ENCODE results near the gene SESN3.
"Not testable (repeated sequence)": the region's sequence is repeated elsewhere in the genome, so short reads cannot be mapped to it uniquely, and the experiment has no call there.

SESN3 gene

GRCh38 chr11:95218149-95218548, 12.9 kb downstream of the SESN3 start:
- DNase-seq, result no peak

DNA sequence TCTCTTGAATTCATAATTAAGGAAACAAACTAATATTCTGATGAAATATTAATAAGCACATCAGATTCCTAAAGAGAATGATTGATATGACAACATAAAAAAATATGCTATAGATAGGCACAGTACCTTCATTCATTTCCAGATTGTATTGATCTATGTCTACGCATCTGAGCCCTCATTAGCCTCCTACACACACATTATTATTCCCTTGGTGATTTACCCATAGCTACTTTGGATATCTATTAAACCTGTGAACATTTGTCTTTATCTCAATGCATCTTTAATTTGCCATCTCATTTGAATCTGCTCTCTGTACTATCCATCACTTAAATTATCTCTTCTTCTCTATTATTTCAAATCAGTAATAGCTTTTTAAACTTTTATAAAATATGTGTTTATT, 18.4 kb downstream of the SESN3 start:
- no peak for DNase-seq

DNA sequence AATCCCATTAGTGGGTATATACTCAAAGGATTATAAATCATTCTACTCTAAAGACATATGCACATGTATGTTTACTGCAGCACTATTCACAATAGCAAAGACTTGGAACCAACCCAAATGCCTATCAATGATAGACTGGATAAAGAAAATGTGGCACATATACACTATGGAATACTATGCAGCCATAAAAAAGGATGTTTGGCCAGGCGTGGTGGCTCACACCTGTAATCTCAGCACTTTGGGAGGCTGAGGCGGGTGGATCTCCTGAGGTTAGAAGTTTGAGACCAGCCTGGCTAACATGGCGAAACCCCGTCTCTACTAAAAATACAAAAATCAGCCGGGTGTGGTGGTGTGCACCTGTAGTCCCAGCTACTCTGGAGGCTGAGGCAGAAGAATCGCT, 21.5 kb downstream of the SESN3 start:
- DNase-seq, result not testable (repeated sequence)

DNA sequence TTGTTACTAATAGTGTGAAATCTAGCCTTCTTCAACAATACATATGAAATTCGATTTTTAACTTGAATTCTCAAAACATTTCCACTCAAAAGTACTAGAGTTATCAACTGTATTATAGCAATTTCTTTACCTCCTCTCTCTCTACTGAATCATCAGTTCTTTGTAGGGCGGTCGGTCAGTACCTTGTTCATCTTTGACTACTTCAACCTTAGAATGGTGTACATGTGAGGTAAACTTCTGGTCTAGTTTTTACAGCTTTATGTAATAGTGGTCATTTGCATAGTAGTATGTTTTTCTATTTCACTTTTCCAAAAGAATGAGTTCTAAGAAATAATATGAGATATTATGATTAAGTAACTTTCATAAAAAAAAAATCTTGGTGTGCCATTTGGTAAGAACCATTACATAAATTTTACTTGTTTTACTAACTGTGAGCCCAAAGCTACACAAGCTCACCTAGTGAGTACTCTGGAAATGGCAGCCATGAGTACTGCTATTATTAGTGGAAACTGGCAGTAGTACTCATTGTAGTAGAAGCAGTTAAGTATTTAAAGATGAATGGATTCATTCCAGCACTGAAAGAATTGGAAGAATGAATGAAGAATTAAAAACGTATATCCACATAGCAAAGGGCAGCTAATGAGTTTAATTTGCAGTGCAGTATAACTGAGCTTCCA, 30.1 kb downstream of the SESN3 start:
- no peak for DNase-seq

GRCh38 chr11:95195831-95196230, 35.2 kb downstream of the SESN3 start:
- DNase-seq, result no peak

GRCh38 chr11:95193541-95193940, 37.5 kb downstream of the SESN3 start:
- DNase-seq, result no peak

- DNase-seq, result no peak
Measured at GRCh38 chr11:95192717-95193116, 38.3 kb downstream of the SESN3 start.

DNA sequence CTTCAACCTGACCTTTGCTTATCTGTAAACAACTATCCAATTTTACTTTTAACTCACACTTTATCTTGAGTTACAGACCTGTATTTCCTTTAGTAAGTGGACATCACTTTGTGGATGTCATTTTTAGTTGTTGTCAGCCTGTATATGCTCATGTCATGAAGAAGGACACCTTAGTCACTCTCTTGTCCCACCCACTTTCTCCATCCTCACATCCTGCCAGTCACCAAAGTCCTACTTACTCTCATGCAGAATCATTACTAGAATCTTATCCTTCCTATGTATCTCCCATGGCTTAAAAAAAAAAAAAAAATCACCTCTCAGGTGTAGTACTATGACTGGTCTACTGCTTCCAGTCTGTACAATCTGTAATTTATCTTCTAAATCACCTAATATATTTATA, 43.3 kb downstream of the SESN3 start:
- no peak for DNase-seq

DNA sequence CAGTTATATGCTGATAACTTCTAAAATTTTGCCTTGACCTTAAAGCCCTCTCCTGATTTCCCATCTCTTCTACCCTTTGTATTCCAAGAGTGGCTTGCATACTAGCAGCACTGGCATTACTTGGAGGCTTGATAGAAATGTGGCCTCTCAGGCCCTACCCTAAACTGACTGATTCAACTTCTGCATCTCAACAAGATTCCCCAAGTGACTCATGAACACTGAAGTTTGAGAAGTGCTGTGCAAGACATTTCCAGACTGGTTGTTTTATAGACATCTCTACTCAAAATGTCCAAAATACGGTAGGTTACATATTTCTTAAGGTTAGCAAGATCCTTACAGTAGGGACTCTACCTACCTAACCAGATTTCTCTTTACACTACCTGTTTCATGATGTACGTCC, 48.6 kb downstream of the SESN3 start:
- no peak for DNase-seq

DNA sequence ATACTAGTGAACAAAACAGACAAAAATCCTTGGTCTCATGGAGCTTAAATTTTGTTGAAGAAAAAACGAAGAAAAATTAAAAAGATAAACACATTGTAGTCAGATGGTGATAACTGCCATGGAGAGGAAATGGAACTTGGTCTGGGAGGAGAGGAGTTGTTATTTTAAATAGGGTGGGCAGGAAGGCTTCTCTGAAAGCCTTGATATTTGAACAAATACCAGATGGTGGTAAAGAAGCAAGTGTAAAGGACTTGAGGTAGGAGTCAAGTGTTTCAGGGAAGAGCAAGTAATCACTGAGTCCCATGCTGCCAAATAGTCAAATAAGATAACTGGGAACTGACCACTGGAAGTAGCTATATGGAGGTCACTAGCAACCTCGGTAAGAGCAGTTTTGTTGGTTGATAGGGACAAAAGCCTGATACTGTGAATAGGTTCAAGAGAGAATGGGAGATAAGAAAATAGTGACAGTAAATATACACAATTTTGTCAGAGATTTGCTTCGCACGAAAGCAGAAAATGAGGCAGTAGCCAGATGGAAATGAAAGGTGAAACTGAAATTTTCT, 55.1 kb downstream of the SESN3 start:
- DNase-seq, result no peak

DNA sequence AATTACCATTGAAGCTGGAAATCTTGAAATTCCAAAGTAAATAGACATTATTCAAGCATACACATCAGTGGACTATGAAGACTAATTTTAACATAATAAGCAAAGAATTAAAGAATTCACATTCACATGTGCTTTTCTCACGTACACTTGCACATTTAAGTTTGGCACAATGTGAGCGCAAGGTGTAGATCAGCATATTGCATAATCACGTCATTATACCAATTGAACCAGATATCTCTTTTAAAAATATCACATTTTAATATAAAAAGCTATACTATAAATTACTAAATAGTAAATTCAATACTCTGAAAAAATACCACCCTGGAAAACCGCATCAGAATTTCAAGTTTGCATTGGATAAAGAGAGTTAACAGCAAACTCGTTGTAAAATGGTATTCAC, 60.7 kb downstream of the SESN3 start:
- DNase-seq, result no peak

GRCh38 chr11:95166781-95167180, 64.2 kb downstream of the SESN3 start:
- no peak for DNase-seq

GRCh38 chr11:95165638-95166037, 65.4 kb downstream of the SESN3 start:
- DNase-seq, result no peak

DNA sequence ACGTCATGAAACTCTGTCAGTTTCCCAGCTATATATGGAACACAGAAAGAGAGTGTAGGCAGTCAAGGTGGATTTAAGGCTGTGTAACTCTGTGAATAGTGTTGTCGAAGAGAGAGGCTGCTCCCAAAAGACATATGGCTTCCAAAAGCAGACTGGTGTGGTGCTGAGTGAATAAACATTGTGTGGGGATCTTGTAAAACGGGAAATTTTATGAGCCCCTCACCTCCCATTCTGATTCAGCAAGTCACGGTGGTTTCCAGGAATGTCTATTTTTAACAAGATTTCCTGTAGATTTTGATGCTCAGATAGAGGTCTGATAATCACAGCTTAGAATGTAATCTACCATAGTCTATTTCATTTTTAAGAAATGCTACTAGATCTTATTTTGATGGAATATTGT, 67.9 kb downstream of the SESN3 start:
- DNase-seq, result no peak

- no peak for DNase-seq
Measured at GRCh38 chr11:95161248-95161647, 69.8 kb downstream of the SESN3 start.

GRCh38 chr11:95157824-95158223, 73.2 kb downstream of the SESN3 start:
- DNase-seq, result peak in 1 of 5 experiments; percentile 65

- DNase-seq, result no peak
Measured at GRCh38 chr11:95156916-95157541, 74.0 kb downstream of the SESN3 start.

DNA sequence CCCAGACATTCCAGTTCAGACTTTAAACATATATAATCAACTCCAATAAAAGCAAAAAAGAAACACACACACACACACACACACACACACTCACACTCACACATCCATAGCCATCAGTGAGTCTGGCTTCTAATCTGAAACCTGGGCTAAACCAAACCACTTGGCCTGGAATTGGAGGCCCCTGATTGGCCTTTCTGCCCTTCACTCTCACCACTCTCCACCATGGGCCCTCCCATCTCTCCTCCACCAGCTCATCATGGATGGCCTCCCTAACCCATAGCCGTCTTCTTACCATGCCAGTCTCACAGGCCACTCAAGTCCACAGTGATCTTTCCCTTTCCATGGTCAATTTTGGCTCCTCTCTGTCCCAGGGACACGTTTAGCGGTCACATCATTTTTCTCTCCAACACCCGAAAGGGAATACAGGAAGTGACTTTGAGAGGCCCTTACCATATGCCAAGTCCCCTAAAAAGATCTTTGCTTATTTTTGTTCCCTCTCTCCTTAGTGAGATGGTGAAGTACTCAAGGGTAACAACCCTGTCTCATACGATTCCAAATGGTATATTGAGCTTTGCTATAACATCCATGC, 74.8 kb downstream of the SESN3 start:
- DNase-seq, result no peak

DNA sequence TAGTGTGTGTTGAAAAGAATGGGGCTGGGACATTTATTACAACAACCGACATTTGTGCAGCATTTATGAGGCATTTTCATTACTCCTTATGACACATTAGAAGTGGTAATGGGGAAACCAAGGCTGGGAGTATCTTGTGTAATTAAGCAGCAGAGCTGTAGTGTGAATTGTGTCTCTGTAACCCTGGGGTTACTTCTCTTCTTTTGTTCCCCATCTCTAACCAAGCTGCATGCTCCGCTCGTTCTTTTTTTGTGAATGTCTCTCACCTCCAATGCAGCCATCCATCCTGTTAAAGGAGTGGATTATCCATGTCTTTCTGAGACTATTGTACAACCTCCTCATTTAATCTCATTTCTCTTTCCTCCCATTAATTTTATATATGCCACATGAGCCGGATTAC, 75.6 kb downstream of the SESN3 start:
- no peak for DNase-seq

DNA sequence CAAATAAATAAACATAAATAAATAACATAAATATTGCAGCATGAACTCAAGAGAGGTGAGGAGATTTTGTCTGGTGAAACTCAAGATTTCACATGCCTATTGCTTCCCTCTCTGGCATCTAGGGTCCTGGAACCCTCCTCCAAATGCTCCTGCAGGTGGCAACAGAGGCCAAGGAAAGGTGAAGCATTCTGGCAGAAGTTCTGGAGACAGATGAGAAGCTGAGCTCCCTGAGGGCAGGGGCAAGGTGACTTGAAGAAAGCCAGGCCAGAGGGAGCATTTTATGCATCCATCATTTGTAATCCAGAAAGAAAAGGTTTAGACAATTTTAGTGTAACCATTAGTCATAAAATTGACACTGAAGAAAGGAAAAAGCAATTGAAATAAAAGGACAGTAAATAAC, 76.5 kb downstream of the SESN3 start:
- DNase-seq, result peak in 4 of 5 experiments; percentile 26 to 82 (median 46)

GRCh38 chr11:95153857-95154246, 77.2 kb downstream of the SESN3 start:
- DNase-seq, result peak in 1 of 5 experiments; percentile 40

GRCh38 chr11:95152876-95153856, 77.8 kb downstream of the SESN3 start:
- DNase-seq, result peak in 2 of 5 experiments; percentile 18 to 75

Measured in T-helper 2 cell (primary cell).